PFSK-1 (cell line): ENCODE measurements around the gene MICB.

Experiments used
- FOXP2 ChIP-seq: optimal IDR thresholded peaks from 2 replicates; pipeline ENCODE3; 2011; ENCODE audit warnings: borderline replicate concordance, control low read depth, inconsistent platforms; ENCODE audit not compliant: insufficient read depth; ENCODE audit errors: extremely low read length, extremely low read depth
- POLR2AphosphoS5 ChIP-seq: IDR thresholded peaks from 2 replicates; pipeline ENCODE4 v1.6.1; 2012; ENCODE audit warnings: low read depth, mild to moderate bottlenecking, control low read depth, low read length, moderate library complexity
- REST ChIP-seq, 2 experiments: IDR thresholded peaks; 2 replicates each; pipeline versions ENCODE4 v1.6.1 to v1.8.0; 2011 to 2012; ENCODE audit warnings: low read depth in 2 of 2, low read length in 2 of 2, control low read depth in 1 of 2, inconsistent platforms in 1 of 2, mild to moderate bottlenecking in 1 of 2, moderate library complexity in 1 of 2; ENCODE audit not compliant: insufficient read depth in 1 of 2
- SIN3A ChIP-seq: IDR thresholded peaks from 2 replicates; pipeline ENCODE4 v1.6.1; 2012; ENCODE audit warnings: mild to moderate bottlenecking, low read length, moderate library complexity, borderline replicate concordance; ENCODE audit not compliant: insufficient read depth
- TAF1 ChIP-seq: IDR thresholded peaks from 2 replicates; pipeline ENCODE4 v1.6.1; 2012; ENCODE audit warnings: low read length, control low read depth, borderline replicate concordance; ENCODE audit not compliant: insufficient read depth

DNA sequence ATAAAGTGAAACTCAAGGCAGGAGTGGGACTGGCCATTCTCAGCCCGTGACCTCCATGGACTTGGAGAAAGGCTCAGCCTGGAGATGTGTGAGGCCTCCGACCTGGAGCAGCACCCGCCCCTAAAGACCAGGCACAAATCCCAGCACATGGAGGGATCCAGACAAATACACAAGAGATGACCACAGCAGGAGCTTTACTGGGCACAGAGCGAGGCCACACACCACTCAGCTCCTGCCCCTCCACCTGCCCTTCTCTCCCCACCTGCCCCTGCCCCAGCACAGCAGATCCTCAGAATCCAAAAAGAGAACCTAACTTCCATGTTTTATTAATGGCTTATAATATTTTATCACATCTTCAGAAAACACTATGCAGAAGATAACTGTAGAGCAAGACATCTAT lies 20.4 kb upstream of the MICB start:
- TF ChIP-seq FOXP2 (no peak), POLR2AphosphoS5 (no peak), TAF1 (no peak), SIN3A (no peak), REST (IDR thresholded peaks at IDR 0.05; ENCODE audit: insufficient read depth in 1 of 2, low read depth in 2 of 2, low read length in 2 of 2) (no peak)
